Right lobe of liver (tissue), 4 donors: ENCODE results near the gene XPO6.

Experiments used
- CTCF ChIP-seq, 4 donors: fragments of 200-600 bp in 3 of 4; fragments of 450-650 bp in 1 of 4; IDR thresholded peaks; one replicate each; pipeline versions ENCODE4 v1.5.1 to v1.8.0; 2016 to 2022; ENCODE audit warnings: antibody characterized with exemption in 4 of 4, mild to moderate bottlenecking in 2 of 4
- POLR2A ChIP-seq: fragments of 450-650 bp; IDR thresholded peaks from one replicate; pipeline ENCODE4 v1.6.1; 2017; ENCODE audit warnings: antibody characterized with exemption, mild to moderate bottlenecking
- donor health status: DM: no; HTN: no; CAD: no.
- donor health status: DM: no; HTN: no; CAD: no.
- donor health status: DM: no; HTN: yes; CAD: no.

- TF ChIP-seq CTCF (IDR thresholded peaks at IDR 0.05) (no peak), POLR2A (no peak)
Measured at GRCh38 chr16:28258567-28258966, 46.8 kb upstream of the XPO6 start.
